SK-N-SH (cell line): ENCODE measurements around the gene RPL7L1. TPM values are rescaled to one million over a fixed set of nuclear protein-coding genes. Genes with fewer than 3 reads are reported as not detected.

Experiments
- CTCF ChIA-PET: fragments of 300-600, 350-600 bp; formaldehyde crosslinking; extraction: SDS; loops from one replicate; lab custom pipeline; 2021; lab: Yijun Ruan, JAX
- POLR2A ChIA-PET: fragments of 350-600 bp; sonication (Branson Sonifier 250); formaldehyde crosslinking; extraction: SDS; loops from one replicate; lab custom pipeline; 2020; ENCODE audit warnings: antibody characterized with exemption, inconsistent platforms; lab: Yijun Ruan, JAX
- DNase-seq: peaks from one replicate; pipeline ENCODE4 v3.0.0; 2012
- H2AFZ ChIP-seq: fragments of 200-600 bp; sonication (generic); 2 replicates; pipeline ENCODE4 v1.8.1; 2016; ENCODE audit warnings: antibody characterized with exemption, mild to moderate bottlenecking, low read depth
- H3F3A ChIP-seq: fragments of 200-600 bp; sonication (generic); replicated peaks from 2 replicates; pipeline ENCODE3; 2016; ENCODE audit warnings: antibody characterized with exemption, mild to moderate bottlenecking; ENCODE audit not compliant: insufficient read depth
- H3K27ac ChIP-seq, 2 experiments: fragments of 200-500 bp in 1 of 2; fragments of 200-600 bp in 1 of 2; sonication (Bioruptor generic) in 1 of 2; sonication (generic), shearing (Covaris generic) in 1 of 2; 2 replicates each; pipeline versions ENCODE4 v1.5.1 to v1.6.1; 2014 to 2016; ENCODE audit warnings: low read depth in 2 of 2, inconsistent platforms in 1 of 2, low read length in 1 of 2, mild to moderate bottlenecking in 1 of 2, mixed read lengths in 1 of 2
- H3K27me3 ChIP-seq: fragments of 200-600 bp; sonication (generic), shearing (Covaris generic); 2 replicates; pipeline ENCODE4 v1.6.1; 2016; ENCODE audit warnings: mixed run types; ENCODE audit not compliant: insufficient read depth
- H3K36me3 ChIP-seq, 2 experiments: fragments of 200-500 bp in 1 of 2; fragments of 200-600 bp in 1 of 2; sonication (Bioruptor generic) in 1 of 2; sonication (generic) in 1 of 2; replicated peaks in 1 of 2; 2 replicates each; pipeline versions ENCODE3 to v1.5.1; 2014 to 2016; ENCODE audit warnings: low read length in 1 of 2, mild to moderate bottlenecking in 1 of 2; ENCODE audit not compliant: insufficient read depth in 2 of 2, control insufficient read depth in 1 of 2
- H3K4me1 ChIP-seq, 2 experiments: fragments of 200-500 bp in 1 of 2; fragments of 200-600 bp in 1 of 2; sonication (Bioruptor generic) in 1 of 2; sonication (generic), shearing (Covaris generic) in 1 of 2; 2 replicates each; pipeline versions ENCODE4 v1.5.1 to v1.6.1; 2014 to 2016; ENCODE audit warnings: low read depth in 1 of 2, low read length in 1 of 2, mixed run types in 1 of 2; ENCODE audit not compliant: insufficient read depth in 2 of 2, control insufficient read depth in 1 of 2
- H3K4me2 ChIP-seq: fragments of 200-600 bp; sonication (generic), shearing (Covaris generic); 2 replicates; pipeline ENCODE4 v1.6.1; 2017; ENCODE audit warnings: mixed run types
- H3K4me3 ChIP-seq, 2 experiments: fragments of 200-500 bp in 1 of 2; fragments of 200-600 bp in 1 of 2; sonication (Bioruptor generic) in 1 of 2; sonication (generic), shearing (Covaris generic) in 1 of 2; 2 replicates each; pipeline versions ENCODE4 v1.5.1 to v1.8.1; 2014 to 2016; ENCODE audit warnings: low read depth in 2 of 2, inconsistent platforms in 1 of 2, low read length in 1 of 2, mild to moderate bottlenecking in 1 of 2, mixed read lengths in 1 of 2, moderate library complexity in 1 of 2
- H3K79me2 ChIP-seq: fragments of 200-600 bp; sonication (generic); 2 replicates; pipeline ENCODE4 v1.8.1; 2017; ENCODE audit warnings: mild to moderate bottlenecking; ENCODE audit not compliant: insufficient read depth
- H3K9ac ChIP-seq: fragments of 200-600 bp; sonication (generic); 2 replicates; pipeline ENCODE4 v1.6.1; 2017; ENCODE audit warnings: mixed run types
- H3K9me2 ChIP-seq: fragments of 200-600 bp; sonication (generic); 2 replicates; pipeline ENCODE4 v1.6.1; 2017; ENCODE audit warnings: mixed run types
- H3K9me3 ChIP-seq: fragments of 200-600 bp; sonication (generic); 2 replicates; pipeline ENCODE4 v1.6.1; 2017; ENCODE audit warnings: mixed run types, mild to moderate bottlenecking, moderate library complexity
- H4K20me1 ChIP-seq: fragments of 200-600 bp; sonication (generic); 2 replicates; pipeline ENCODE4 v1.6.1; 2017; ENCODE audit warnings: mild to moderate bottlenecking, mixed run types; ENCODE audit not compliant: insufficient read depth
- ELF1 ChIP-seq: IDR thresholded peaks from 2 replicates; pipeline ENCODE4 v1.4.0; 2012
- POLR2AphosphoS5 ChIP-seq: IDR thresholded peaks from 2 replicates; pipeline ENCODE4 v1.6.1; 2012; ENCODE audit warnings: low read depth, low read length
- RAD21 ChIP-seq: IDR thresholded peaks from 2 replicates; pipeline ENCODE4 v1.6.1; 2012; ENCODE audit warnings: mild to moderate bottlenecking, low read length
- RCOR1 ChIP-seq: fragments of 150-350 bp; IDR thresholded peaks from 2 replicates; pipeline ENCODE4 v1.6.1; 2017; ENCODE audit warnings: antibody characterized with exemption, low read length
- RFX5 ChIP-seq: IDR thresholded peaks from 2 replicates; pipeline ENCODE4 v1.6.1; 2012; ENCODE audit warnings: mild to moderate bottlenecking, improper control_type of control experiment, low read length
- YY1 ChIP-seq: IDR thresholded peaks from 2 replicates; pipeline ENCODE4 v1.4.0; 2012; ENCODE audit warnings: low read depth, mild to moderate bottlenecking
- WGBS: methylation state at CpG from one replicate; pipeline ENCODE4 v1.1.6; 2017; ENCODE audit warnings: low lambda C conversion rate; 5-methylcytosine and 5-hydroxymethylcytosine counted together
- polyA plus RNA-seq, 3 experiments: library from polyadenylated mRNA; depleted of rRNA; stranded (reverse); fragments of >200 nt; gene quantifications; 2 replicates each; pipeline ENCODE4 v1.2.3, GENCODE V29; 2012
- TF ChIP-seq, protein P1 (sequence below): fragments of 200-600 bp; sonication (generic); IDR thresholded peaks from 2 replicates; pipeline ENCODE4 v1.6.1; 2017; ENCODE audit warnings: antibody characterized with exemption, mild to moderate bottlenecking, moderate library complexity
- TF ChIP-seq, protein P2 (sequence below): fragments of 150-350 bp; IDR thresholded peaks from 2 replicates; pipeline ENCODE4 v1.6.1; 2016; ENCODE audit warnings: mild to moderate bottlenecking, low read depth, low read length

RPL7L1 gene
- polyA plus RNA-seq, 1 of the 3 experiments (the other 2 are of a cell fraction), result 22.1 TPM

DNA sequence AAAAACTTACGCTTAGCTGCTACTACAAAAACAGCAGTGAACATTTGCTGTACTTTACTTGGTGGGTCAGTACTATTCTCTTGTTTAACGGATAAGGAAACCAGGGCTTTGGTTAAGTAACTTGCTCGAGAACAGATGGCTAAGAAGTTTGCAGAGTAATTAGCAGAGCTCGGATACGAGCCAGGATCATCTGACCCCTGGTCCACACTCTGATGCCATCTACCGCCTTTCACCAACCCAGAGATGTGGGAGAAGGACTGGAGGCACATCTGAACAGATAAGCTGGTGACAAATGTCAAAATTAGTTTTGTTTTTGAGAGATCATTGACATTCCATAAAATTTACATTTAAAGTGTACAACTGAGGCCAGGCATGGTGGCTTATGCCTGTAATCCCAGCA lies 18.9 kb upstream of the RPL7L1 start:
- WGBS, result 98% methylated on average over 6 of the region's 6 CpGs
- TF ChIP-seq RCOR1, result no peak
- H3K9ac ChIP-seq, result no peak overlapping the region
- no peaks in the 10 kb centered on the region for H3K9me2 ChIP-seq
- no peaks in the 10 kb centered on the region for H3K9me3 ChIP-seq
- no peaks in the 10 kb centered on the region for H3K4me1 ChIP-seq
- POLR2A ChIA-PET, result no interaction called here
- no peaks in the 10 kb centered on the region for H3F3A ChIP-seq
- H3K27me3 ChIP-seq, result no peaks in the 10 kb centered on the region
- no peak overlapping the region for H3K4me2 ChIP-seq
- H4K20me1 ChIP-seq, result no peaks in the 10 kb centered on the region
- no peak for DNase-seq
- no peaks in the 10 kb centered on the region for H3K79me2 ChIP-seq
- H3K4me3 ChIP-seq, result no peak overlapping the region
- CTCF ChIA-PET, result interaction anchor here (1.3 kb wide), 1 partner anchor 134 kb away, joined by 3 read pairs; no protein-coding TSS in a partner anchor
- peaks cover 25 to 39% of the 10 kb centered on the region in 2 experiments for H3K36me3 ChIP-seq
- no peak overlapping the region for H2AFZ ChIP-seq
- H3K27ac ChIP-seq, result no peak overlapping the region

DNA sequence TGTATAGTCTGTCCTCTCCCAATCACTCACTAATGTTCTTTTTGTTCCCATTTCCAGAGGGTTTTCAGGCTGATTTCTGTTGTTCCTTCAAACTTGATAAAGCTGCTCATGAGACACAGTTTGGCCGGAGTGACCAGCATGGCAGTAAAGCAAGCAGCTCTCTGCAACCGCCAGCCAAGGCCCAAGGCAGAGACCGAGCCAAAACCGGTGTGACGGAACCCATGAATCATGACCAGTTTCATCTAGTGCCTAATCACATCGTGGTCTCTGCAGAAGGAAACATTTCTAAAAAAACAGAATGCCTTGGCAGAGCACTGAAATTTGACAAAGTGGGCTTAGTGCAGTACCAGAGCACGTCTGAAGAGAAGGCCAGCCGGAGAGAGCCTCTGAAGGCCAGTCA lies 14.8 kb upstream of the RPL7L1 start:
- TF ChIP-seq, protein P1, sequence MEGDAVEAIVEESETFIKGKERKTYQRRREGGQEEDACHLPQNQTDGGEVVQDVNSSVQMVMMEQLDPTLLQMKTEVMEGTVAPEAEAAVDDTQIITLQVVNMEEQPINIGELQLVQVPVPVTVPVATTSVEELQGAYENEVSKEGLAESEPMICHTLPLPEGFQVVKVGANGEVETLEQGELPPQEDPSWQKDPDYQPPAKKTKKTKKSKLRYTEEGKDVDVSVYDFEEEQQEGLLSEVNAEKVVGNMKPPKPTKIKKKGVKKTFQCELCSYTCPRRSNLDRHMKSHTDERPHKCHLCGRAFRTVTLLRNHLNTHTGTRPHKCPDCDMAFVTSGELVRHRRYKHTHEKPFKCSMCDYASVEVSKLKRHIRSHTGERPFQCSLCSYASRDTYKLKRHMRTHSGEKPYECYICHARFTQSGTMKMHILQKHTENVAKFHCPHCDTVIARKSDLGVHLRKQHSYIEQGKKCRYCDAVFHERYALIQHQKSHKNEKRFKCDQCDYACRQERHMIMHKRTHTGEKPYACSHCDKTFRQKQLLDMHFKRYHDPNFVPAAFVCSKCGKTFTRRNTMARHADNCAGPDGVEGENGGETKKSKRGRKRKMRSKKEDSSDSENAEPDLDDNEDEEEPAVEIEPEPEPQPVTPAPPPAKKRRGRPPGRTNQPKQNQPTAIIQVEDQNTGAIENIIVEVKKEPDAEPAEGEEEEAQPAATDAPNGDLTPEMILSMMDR, result no peak
- TF ChIP-seq POLR2AphosphoS5, result no peak
- no peak for TF ChIP-seq RAD21
- TF ChIP-seq YY1, result no peak
- no peak for TF ChIP-seq RFX5
- no peak for TF ChIP-seq RCOR1
- no peak for TF ChIP-seq ELF1
- TF ChIP-seq, protein P2, sequence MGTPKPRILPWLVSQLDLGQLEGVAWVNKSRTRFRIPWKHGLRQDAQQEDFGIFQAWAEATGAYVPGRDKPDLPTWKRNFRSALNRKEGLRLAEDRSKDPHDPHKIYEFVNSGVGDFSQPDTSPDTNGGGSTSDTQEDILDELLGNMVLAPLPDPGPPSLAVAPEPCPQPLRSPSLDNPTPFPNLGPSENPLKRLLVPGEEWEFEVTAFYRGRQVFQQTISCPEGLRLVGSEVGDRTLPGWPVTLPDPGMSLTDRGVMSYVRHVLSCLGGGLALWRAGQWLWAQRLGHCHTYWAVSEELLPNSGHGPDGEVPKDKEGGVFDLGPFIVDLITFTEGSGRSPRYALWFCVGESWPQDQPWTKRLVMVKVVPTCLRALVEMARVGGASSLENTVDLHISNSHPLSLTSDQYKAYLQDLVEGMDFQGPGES, result no peak
- Histone ChIP-seq H3K27me3 (no peaks in the 10 kb centered on the region), H3K4me3 (no peak overlapping the region), H3K9me2 (no peaks in the 10 kb centered on the region), H3K4me1 (no peaks in the 10 kb centered on the region), H3K9ac (no peak overlapping the region), H4K20me1 (no peaks in the 10 kb centered on the region), H3K9me3 (no peaks in the 10 kb centered on the region), H3K79me2 (no peaks in the 10 kb centered on the region), H3F3A (no peaks in the 10 kb centered on the region), H3K27ac (no peak overlapping the region), H2AFZ (no peak overlapping the region), H3K36me3 (peaks cover 28 to 37% of the 10 kb centered on the region in 2 experiments), H3K4me2 (no peak overlapping the region)
- WGBS, result 92% methylated on average over 8 of the region's 8 CpGs
- POLR2A ChIA-PET, result no interaction called here
- DNase-seq, result no peak
- CTCF ChIA-PET, result interaction anchor here (0.6 to 2.2 kb wide), 4 partner anchors 9 to 203 kb away, joined by 3 to 6 read pairs (median 3); no protein-coding TSS in a partner anchor
